Activated CD4-positive, alpha-beta T cell treated with anti-CD3 and anti-CD28 coated beads, Interleukin-2, Interleukin-6, amounts not matched to agents 100 ng/mL and 50 ng/mL, durations not matched to agents 16 hours and 8 hours (primary cell): ENCODE results near the gene ASIC4.
A peak's percentile ranks its signal among the peaks of the same experiment; 100 is the strongest.

ENCODE experiments used
- DNase-seq: peaks from one replicate; pipeline ENCODE4 v3.0.0-alpha.2; 2020

The ASIC4 gene

GRCh38 chr2:219537657-219538488 lies 23.6 kb downstream of the ASIC4 start:
- DNase-seq = no peak

- DNase-seq = no peak
Observed at GRCh38 chr2:219538504-219538951, 24.2 kb downstream of the ASIC4 start.

- DNase-seq = no peak
Observed at GRCh38 chr2:219538956-219539788, 24.9 kb downstream of the ASIC4 start.

GRCh38 chr2:219539926-219540678 lies 25.8 kb downstream of the ASIC4 start:
- no peak for DNase-seq

- DNase-seq = no peak
Observed at GRCh38 chr2:219540784-219541504, 26.7 kb downstream of the ASIC4 start.

GRCh38 chr2:219541611-219542180 lies 27.4 kb downstream of the ASIC4 start:
- DNase-seq = peak; percentile 93

GRCh38 chr2:219542931-219543595 lies 28.8 kb downstream of the ASIC4 start:
- peak; percentile 53 for DNase-seq

- peak; percentile 98 for DNase-seq
Observed at GRCh38 chr2:219543596-219544358, 29.5 kb downstream of the ASIC4 start, which contains the start of the genes CHPF and TMEM198. Gene CHPF, minus strand, starts transcription at chr2:219543809. Its CDS starts 271 bp downstream, at chr2:219543538. Gene TMEM198, plus strand, starts transcription at chr2:219544028. Its CDS starts 700 bp downstream, at chr2:219544728.

- no peak for DNase-seq
Observed at GRCh38 chr2:219544567-219544966, 30.3 kb downstream of the ASIC4 start.

GRCh38 chr2:219545295-219545942 lies 31.1 kb downstream of the ASIC4 start:
- DNase-seq = no peak

- DNase-seq = no peak
Observed at GRCh38 chr2:219545943-219546352, 31.7 kb downstream of the ASIC4 start.

GRCh38 chr2:219547621-219548020 lies 33.3 kb downstream of the ASIC4 start:
- no peak for DNase-seq

GRCh38 chr2:219548990-219549389 lies 34.7 kb downstream of the ASIC4 start:
- DNase-seq = no peak

- DNase-seq = no peak
Observed at GRCh38 chr2:219549619-219550018, 35.3 kb downstream of the ASIC4 start.

GRCh38 chr2:219551441-219552381 lies 37.4 kb downstream of the ASIC4 start:
- DNase-seq = no peak

GRCh38 chr2:219552382-219553167 lies 38.3 kb downstream of the ASIC4 start:
- peak; percentile 81 for DNase-seq

- DNase-seq = no peak
Observed at GRCh38 chr2:219553168-219553417, 38.8 kb downstream of the ASIC4 start.

GRCh38 chr2:219553463-219553963 lies 39.2 kb downstream of the ASIC4 start:
- DNase-seq = no peak
